HepG2 (cell line): ENCODE data around the gene WDR6. TPM values are rescaled to one million over a fixed set of nuclear protein-coding genes. Genes with fewer than 3 reads are reported as not detected.

Experiments used
- CBX2 ChIP-seq, 2 experiments: fragments of 200-600 bp in 1 of 2; sonication (generic); formaldehyde crosslinking in 1 of 2; IDR thresholded peaks; 2 replicates each; pipeline versions ENCODE4 v1.7.0 to v1.8.1; 2018 to 2022; ENCODE audit warnings: low read depth in 2 of 2, low read length in 1 of 2, mild to moderate bottlenecking in 1 of 2, missing genetic modification reagents in 1 of 2
- CC2D1A ChIP-seq: sonication (generic); formaldehyde crosslinking; IDR thresholded peaks from 2 replicates; pipeline ENCODE4 v1.8.1; 2023; ENCODE audit warnings: mild to moderate bottlenecking, missing genetic modification reagents
- FIP1L1 ChIP-seq: fragments of 200-400 bp; formaldehyde crosslinking; IDR thresholded peaks from 2 replicates; pipeline ENCODE4 v1.6.1; 2018; ENCODE audit warnings: low read depth, mild to moderate bottlenecking, low read length, moderate library complexity, borderline replicate concordance; ENCODE audit not compliant: insufficient read depth
- FOXC1 ChIP-seq: sonication (generic); formaldehyde crosslinking; IDR thresholded peaks from 2 replicates; pipeline ENCODE4 v1.8.0; 2022; ENCODE audit warnings: mild to moderate bottlenecking, missing genetic modification reagents, borderline replicate concordance
- GFI1 ChIP-seq: sonication (generic); formaldehyde crosslinking; IDR thresholded peaks from 2 replicates; pipeline ENCODE4 v1.5.0; 2020; ENCODE audit warnings: missing genetic modification reagents, mild to moderate bottlenecking, borderline replicate concordance
- HDAC1 ChIP-seq: sonication (generic); formaldehyde crosslinking; IDR thresholded peaks from 2 replicates; pipeline ENCODE4 v1.5.1; 2020; ENCODE audit warnings: mild to moderate bottlenecking, missing genetic modification reagents
- LCORL ChIP-seq, 2 experiments: fragments of 450-650 bp in 1 of 2; sonication (generic) in 1 of 2; formaldehyde crosslinking in 1 of 2; IDR thresholded peaks; 2 replicates each; pipeline versions ENCODE4 v1.5.0 to v1.6.1; 2017 to 2020; ENCODE audit warnings: antibody characterized with exemption in 1 of 2, missing genetic modification reagents in 1 of 2
- MTA1 ChIP-seq: sonication (generic); formaldehyde crosslinking; IDR thresholded peaks from 2 replicates; pipeline ENCODE4 v1.4.0; 2020; ENCODE audit warnings: missing genetic modification reagents, mild to moderate bottlenecking, borderline replicate concordance
- NBN ChIP-seq: fragments of 450-650 bp; conservative IDR thresholded peaks from 2 replicates; pipeline ENCODE4 v1.6.1; 2017
- NFKBIZ ChIP-seq: IDR thresholded peaks from 2 replicates; pipeline ENCODE4 v1.6.1; 2018; ENCODE audit warnings: missing genetic modification reagents, missing compliant biosample characterization
- PTBP1 ChIP-seq: fragments of 200-400 bp; formaldehyde crosslinking; IDR thresholded peaks from 2 replicates; pipeline ENCODE4 v1.6.1; 2018; ENCODE audit warnings: low read length, low read depth; ENCODE audit not compliant: poor library complexity, severe bottlenecking
- RFXAP ChIP-seq: sonication (generic); formaldehyde crosslinking; IDR thresholded peaks from 2 replicates; pipeline ENCODE4 v1.4.0; 2020; ENCODE audit warnings: missing genetic modification reagents, borderline replicate concordance
- SIN3A ChIP-seq: IDR thresholded peaks from 2 replicates; pipeline ENCODE4 v1.6.1; 2011; ENCODE audit warnings: low read depth, mild to moderate bottlenecking, control low read depth, low read length, borderline replicate concordance
- TBX3 ChIP-seq: fragments of 450-650 bp; IDR thresholded peaks from 2 replicates; pipeline ENCODE4 v1.6.1; 2017; ENCODE audit warnings: antibody characterized with exemption, mild to moderate bottlenecking, inconsistent platforms, borderline replicate concordance
- THAP11 ChIP-seq: IDR thresholded peaks from 2 replicates; pipeline ENCODE4 v1.6.1; 2016; ENCODE audit warnings: missing biosample characterization, missing genetic modification reagents
- ZNF282 ChIP-seq: fragments of 450-650 bp; IDR thresholded peaks from 2 replicates; pipeline ENCODE4 v1.6.1; 2018; ENCODE audit not compliant: partially characterized antibody
- ZNF33B ChIP-seq: sonication (generic); formaldehyde crosslinking; IDR thresholded peaks from 2 replicates; pipeline ENCODE4 v1.5.1; 2020; ENCODE audit warnings: mild to moderate bottlenecking, missing genetic modification reagents
- ZNF749 ChIP-seq: sonication (generic); formaldehyde crosslinking; IDR thresholded peaks from 2 replicates; pipeline ENCODE4 v1.8.0; 2022; ENCODE audit warnings: mild to moderate bottlenecking, missing genetic modification reagents, moderate library complexity, borderline replicate concordance
- ZNF777 ChIP-seq: sonication (generic); formaldehyde crosslinking; IDR thresholded peaks from 2 replicates; pipeline ENCODE4 v1.4.0; 2020; ENCODE audit warnings: missing genetic modification reagents
- ZNF788 ChIP-seq: sonication (generic); formaldehyde crosslinking; IDR thresholded peaks from 2 replicates; pipeline ENCODE4 v1.5.0; 2020; ENCODE audit warnings: mild to moderate bottlenecking, missing genetic modification reagents, borderline replicate concordance
- ZNF839 ChIP-seq: sonication (generic); formaldehyde crosslinking; IDR thresholded peaks from 2 replicates; pipeline ENCODE4 v1.4.0; 2020; ENCODE audit warnings: missing genetic modification reagents, mild to moderate bottlenecking, borderline replicate concordance
- ZNF841 ChIP-seq: sonication (generic); formaldehyde crosslinking; IDR thresholded peaks from 2 replicates; pipeline ENCODE4 v1.8.1; 2023; ENCODE audit warnings: missing genetic modification reagents, borderline replicate concordance
- polyA plus RNA-seq, 8 experiments: library from polyadenylated mRNA; depleted of rRNA in 3 of 8; stranded (reverse) in 7 of 8; unstranded in 1 of 8; fragments of >200 nt; fragmentation: Illumina TruSeq in 4 of 8; extraction: Trizol in 4 of 8; gene quantifications; 2 replicates each; pipeline versions ENCODE4 v1.2.1 to v1.2.3, GENCODE V29; 2011 to 2016; ENCODE audit warnings: low read depth in 4 of 8, missing spikeins in 1 of 8, mixed read lengths in 1 of 8; ENCODE audit not compliant: insufficient read depth in 1 of 8
- total RNA-seq, 5 experiments: library from RNA; depleted of rRNA; stranded (reverse); fragments of >200 nt; fragmentation: Illumina TruSeq; extraction: Trizol; gene quantifications; 2 replicates each; pipeline ENCODE4 v1.2.3, GENCODE V29; 2016; ENCODE audit warnings: low read depth in 1 of 5
- TF ChIP-seq, protein P1 (sequence below): sonication (generic); IDR thresholded peaks from 2 replicates; pipeline ENCODE4 v1.6.1; 2016; ENCODE audit warnings: low read depth, borderline replicate concordance
- TF ChIP-seq, protein P2 (sequence below): IDR thresholded peaks from 2 replicates; pipeline ENCODE4 v1.6.1; 2012; ENCODE audit warnings: inconsistent platforms
- TF ChIP-seq, protein P3 (sequence below): conservative IDR thresholded peaks from 2 replicates; pipeline ENCODE4 v1.6.1; 2018; ENCODE audit warnings: missing genetic modification reagents
- TF ChIP-seq, protein P4 (sequence below): sonication (generic); formaldehyde crosslinking; IDR thresholded peaks from 2 replicates; pipeline ENCODE4 v1.8.1; 2023; ENCODE audit warnings: mild to moderate bottlenecking, inconsistent platforms, moderate library complexity, missing genetic modification reagents, borderline replicate concordance

The WDR6 gene
- total and polyA plus RNA-seq, 2 of the 13 experiments (the other 11 are each of a cell fraction or from before 2014, with no cell fraction given) = 73.4 to 139 TPM

DNA sequence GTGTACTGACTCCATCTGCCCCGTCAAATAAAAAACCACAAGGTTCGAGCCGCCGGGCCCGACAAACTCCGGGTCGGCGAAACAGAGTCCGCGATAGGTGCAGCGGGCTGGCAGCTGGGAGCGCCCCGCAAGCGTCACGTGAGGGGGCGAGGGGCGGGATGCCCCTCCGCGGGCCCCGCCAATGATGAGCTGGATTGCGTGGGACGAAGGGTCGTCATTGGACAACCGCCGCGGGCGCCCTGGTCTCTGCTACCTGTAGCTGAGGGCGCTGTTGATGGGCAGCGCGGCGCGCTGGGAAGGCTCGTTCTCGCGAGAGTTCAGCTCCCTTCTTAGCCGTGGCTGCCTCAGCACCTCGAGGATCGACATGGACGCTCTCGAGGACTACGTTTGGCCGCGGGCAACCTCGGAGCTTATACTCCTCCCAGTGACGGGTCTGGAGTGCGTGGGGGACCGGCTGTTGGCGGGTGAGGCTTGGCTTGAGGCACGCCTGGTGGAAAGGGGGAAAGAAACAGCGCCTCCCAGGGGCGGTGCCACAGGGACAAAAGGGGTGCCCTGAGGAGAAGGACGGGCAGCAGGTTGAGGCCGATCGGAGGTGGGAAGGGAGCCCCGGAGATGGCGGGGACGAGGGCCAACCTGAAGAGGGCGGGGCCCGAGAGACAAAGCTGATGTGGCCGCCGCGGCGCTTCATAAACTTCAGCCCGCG, at the start of gene WDR6 (continued):
- no peak for TF ChIP-seq FIP1L1
- TF ChIP-seq THAP11 = peak; percentile 74
- peak; percentile 45; the same call in 1 of the 2 replicates for TF ChIP-seq ZNF841 (CRISPR knock-in tag)
- TF ChIP-seq CC2D1A (CRISPR knock-in tag) = 0 out of 2 replicates have a peak, but pooled peaks have one; percentile 42
- TF ChIP-seq FOXC1 (CRISPR knock-in tag) = peak; percentile 92
- 0 out of 2 replicates have a peak, but pooled peaks have one; percentile 35 for TF ChIP-seq NFKBIZ (CRISPR knock-in tag)
- TF ChIP-seq, protein P1, sequence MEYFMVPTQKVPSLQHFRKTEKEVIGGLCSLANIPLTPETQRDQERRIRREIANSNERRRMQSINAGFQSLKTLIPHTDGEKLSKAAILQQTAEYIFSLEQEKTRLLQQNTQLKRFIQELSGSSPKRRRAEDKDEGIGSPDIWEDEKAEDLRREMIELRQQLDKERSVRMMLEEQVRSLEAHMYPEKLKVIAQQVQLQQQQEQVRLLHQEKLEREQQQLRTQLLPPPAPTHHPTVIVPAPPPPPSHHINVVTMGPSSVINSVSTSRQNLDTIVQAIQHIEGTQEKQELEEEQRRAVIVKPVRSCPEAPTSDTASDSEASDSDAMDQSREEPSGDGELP = peak; percentile 93
- no peak for TF ChIP-seq MTA1
- no peak for TF ChIP-seq ZNF282
- TF ChIP-seq, protein P2, sequence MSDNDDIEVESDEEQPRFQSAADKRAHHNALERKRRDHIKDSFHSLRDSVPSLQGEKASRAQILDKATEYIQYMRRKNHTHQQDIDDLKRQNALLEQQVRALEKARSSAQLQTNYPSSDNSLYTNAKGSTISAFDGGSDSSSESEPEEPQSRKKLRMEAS = peak; percentile 97
- no peak for TF ChIP-seq NBN
- no peak for TF ChIP-seq GFI1 (CRISPR knock-in tag)
- TF ChIP-seq, protein P3, sequence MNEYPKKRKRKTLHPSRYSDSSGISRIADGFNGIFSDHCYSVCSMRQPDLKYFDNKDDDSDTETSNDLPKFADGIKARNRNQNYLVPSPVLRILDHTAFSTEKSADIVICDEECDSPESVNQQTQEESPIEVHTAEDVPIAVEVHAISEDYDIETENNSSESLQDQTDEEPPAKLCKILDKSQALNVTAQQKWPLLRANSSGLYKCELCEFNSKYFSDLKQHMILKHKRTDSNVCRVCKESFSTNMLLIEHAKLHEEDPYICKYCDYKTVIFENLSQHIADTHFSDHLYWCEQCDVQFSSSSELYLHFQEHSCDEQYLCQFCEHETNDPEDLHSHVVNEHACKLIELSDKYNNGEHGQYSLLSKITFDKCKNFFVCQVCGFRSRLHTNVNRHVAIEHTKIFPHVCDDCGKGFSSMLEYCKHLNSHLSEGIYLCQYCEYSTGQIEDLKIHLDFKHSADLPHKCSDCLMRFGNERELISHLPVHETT (CRISPR knock-in tag) = peak; percentile 67; the same call in 1 of the 2 replicates
- peak; percentile 85 for TF ChIP-seq SIN3A
- TF ChIP-seq ZNF749 (CRISPR knock-in tag) = no peak
- peak; percentile 94 for TF ChIP-seq ZNF788
- no peak for TF ChIP-seq CBX2 (IDR thresholded peaks at IDR 0.05; ENCODE audit: low read depth, low read length)
- no peak for TF ChIP-seq CBX2 (CRISPR knock-in tag; IDR thresholded peaks at IDR 0.05; ENCODE audit: low read depth)
- TF ChIP-seq ZNF777 (CRISPR knock-in tag) = peak; percentile 51; the same call in 1 of the 2 replicates
- no peak for TF ChIP-seq ZNF839 (CRISPR knock-in tag)
- peak; percentile 98 for TF ChIP-seq RFXAP (CRISPR knock-in tag)
- TF ChIP-seq, protein P4, sequence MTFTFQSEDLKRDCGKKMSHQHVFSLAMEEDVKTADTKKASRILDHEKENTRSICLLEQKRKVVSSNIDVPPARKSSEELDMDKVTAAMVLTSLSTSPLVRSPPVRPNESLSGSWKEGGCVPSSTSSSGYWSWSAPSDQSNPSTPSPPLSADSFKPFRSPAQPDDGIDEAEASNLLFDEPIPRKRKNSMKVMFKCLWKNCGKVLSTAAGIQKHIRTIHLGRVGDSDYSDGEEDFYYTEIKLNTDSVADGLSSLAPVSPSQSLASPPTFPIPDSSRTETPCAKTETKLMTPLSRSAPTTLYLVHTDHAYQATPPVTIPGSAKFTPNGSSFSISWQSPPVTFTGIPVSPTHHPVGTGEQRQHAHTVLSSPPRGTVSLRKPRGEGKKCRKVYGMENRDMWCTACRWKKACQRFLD (CRISPR knock-in tag) = peak; percentile 48
- TF ChIP-seq ZNF33B = no peak
- TF ChIP-seq HDAC1 (CRISPR knock-in tag) = no peak; the same call in none of the 2 replicates
- TF ChIP-seq TBX3 = no peak; the same call in 1 of the 2 replicates
- TF ChIP-seq PTBP1 = peak; percentile 88
- no peak for TF ChIP-seq LCORL (IDR thresholded peaks at IDR 0.05)
- peak; percentile 56; the same call in 1 of the 2 replicates for TF ChIP-seq LCORL (CRISPR knock-in tag; IDR thresholded peaks at IDR 0.05)
